Stimulated activated CD4-positive, alpha-beta T cell treated with anti-CD3 and anti-CD28 coated beads, TNF-alpha, amount 100 ng/mL, for 1 hour (primary cell): Measurements from ENCODE around the gene IL15.
"Not testable (repeated sequence)": the region's sequence is repeated elsewhere in the genome, so short reads cannot be mapped to it uniquely, and the experiment has no call there.

Experiments
- DNase-seq, 3 donors: peaks; one replicate each; pipeline ENCODE4 v3.0.0-alpha.2; 2020; ENCODE audit warnings: low read depth in 3 of 3, low spot score in 1 of 3

Gene IL15

GRCh38 chr4:141646969-141647368, 10.6 kb downstream of the IL15 start:
- no peak for DNase-seq

- no peak for DNase-seq
These were observed 11.6 kb downstream of the IL15 start for GRCh38 chr4:141647966-141648365.

- no peak for DNase-seq
These were observed 15.9 kb downstream of the IL15 start for GRCh38 chr4:141652161-141652778.

- no peak for DNase-seq
These were observed 17.7 kb downstream of the IL15 start for GRCh38 chr4:141654098-141654497.

- DNase-seq, result no peak
These were observed 19.6 kb downstream of the IL15 start for GRCh38 chr4:141656031-141656430.

GRCh38 chr4:141657550-141658250, 21.3 kb downstream of the IL15 start:
- no peak for DNase-seq

GRCh38 chr4:141658309-141658708, 21.9 kb downstream of the IL15 start:
- DNase-seq, result no peak

- no peak for DNase-seq
These were observed 23.2 kb downstream of the IL15 start for GRCh38 chr4:141659539-141659938.

- DNase-seq, result no peak
These were observed 24.5 kb downstream of the IL15 start for GRCh38 chr4:141660880-141661279.

- no peak for DNase-seq
These were observed 32.0 kb downstream of the IL15 start for GRCh38 chr4:141668200-141668910.

- DNase-seq, result no peak
These were observed 33.1 kb downstream of the IL15 start for GRCh38 chr4:141669501-141669900.

GRCh38 chr4:141675384-141675783, 39.0 kb downstream of the IL15 start:
- no peak for DNase-seq

- no peak for DNase-seq
These were observed 39.8 kb downstream of the IL15 start for GRCh38 chr4:141676087-141676670.

- no peak for DNase-seq
These were observed 43.7 kb downstream of the IL15 start for GRCh38 chr4:141680060-141680459.

- no peak for DNase-seq
These were observed 48.4 kb downstream of the IL15 start for GRCh38 chr4:141684785-141685184.

GRCh38 chr4:141686146-141686775, 49.9 kb downstream of the IL15 start:
- DNase-seq, result no peak

- no peak for DNase-seq
These were observed 50.5 kb downstream of the IL15 start for GRCh38 chr4:141686879-141687278.

GRCh38 chr4:141689726-141690296, 53.4 kb downstream of the IL15 start:
- DNase-seq, result not testable (repeated sequence)

- DNase-seq, result not testable (repeated sequence)
These were observed 54.9 kb downstream of the IL15 start for GRCh38 chr4:141691247-141691646.

GRCh38 chr4:141692081-141692480, 55.7 kb downstream of the IL15 start:
- DNase-seq, result no peak

GRCh38 chr4:141697116-141697515, 60.7 kb downstream of the IL15 start:
- DNase-seq, result no peak
